ENCODE results near the gene AGAP1. TPM values are rescaled to one million over a fixed set of nuclear protein-coding genes. Genes with fewer than 3 reads are reported as not detected.

The AGAP1 gene
- total RNA-seq, 2 donors from 2014 or later = 16.1 to 40.1 TPM

DNA sequence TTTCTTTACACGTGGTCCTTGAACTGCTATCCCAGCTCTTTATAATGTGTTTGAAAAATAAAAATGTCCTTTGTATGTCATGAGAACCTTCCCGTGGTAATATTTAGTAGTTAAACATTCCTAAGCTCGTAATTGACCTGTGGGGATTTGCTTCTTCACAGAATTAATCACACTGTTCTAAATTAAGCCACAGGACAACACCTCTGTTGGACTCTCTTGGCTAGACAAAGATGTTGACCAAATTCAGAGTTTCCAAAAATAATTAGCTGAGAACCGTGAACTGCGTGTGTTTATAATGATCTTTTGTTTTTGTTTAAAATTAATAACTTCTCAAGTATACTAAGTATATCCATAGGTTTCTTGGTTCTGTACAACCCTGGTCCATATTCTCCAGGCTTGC, 528.3 kb downstream of the AGAP1 start:
- no peaks in the 10 kb centered on the region for H3K4me1 ChIP-seq (replicated peaks)
- H3K4me3 ChIP-seq = no peak overlapping the region
- TF ChIP-seq POLR2AphosphoS5 (IDR thresholded peaks at IDR 0.05) = no peak
- TF ChIP-seq POLR2A (IDR thresholded peaks at IDR 0.05) = no peak
- TF ChIP-seq, protein P1, sequence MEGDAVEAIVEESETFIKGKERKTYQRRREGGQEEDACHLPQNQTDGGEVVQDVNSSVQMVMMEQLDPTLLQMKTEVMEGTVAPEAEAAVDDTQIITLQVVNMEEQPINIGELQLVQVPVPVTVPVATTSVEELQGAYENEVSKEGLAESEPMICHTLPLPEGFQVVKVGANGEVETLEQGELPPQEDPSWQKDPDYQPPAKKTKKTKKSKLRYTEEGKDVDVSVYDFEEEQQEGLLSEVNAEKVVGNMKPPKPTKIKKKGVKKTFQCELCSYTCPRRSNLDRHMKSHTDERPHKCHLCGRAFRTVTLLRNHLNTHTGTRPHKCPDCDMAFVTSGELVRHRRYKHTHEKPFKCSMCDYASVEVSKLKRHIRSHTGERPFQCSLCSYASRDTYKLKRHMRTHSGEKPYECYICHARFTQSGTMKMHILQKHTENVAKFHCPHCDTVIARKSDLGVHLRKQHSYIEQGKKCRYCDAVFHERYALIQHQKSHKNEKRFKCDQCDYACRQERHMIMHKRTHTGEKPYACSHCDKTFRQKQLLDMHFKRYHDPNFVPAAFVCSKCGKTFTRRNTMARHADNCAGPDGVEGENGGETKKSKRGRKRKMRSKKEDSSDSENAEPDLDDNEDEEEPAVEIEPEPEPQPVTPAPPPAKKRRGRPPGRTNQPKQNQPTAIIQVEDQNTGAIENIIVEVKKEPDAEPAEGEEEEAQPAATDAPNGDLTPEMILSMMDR (IDR thresholded peaks at IDR 0.05) = no peak
- intact Hi-C loops (cut with DNase I) = no loop called here
- no peaks in the 10 kb centered on the region for H3K36me3 ChIP-seq
- WGBS = 74% methylated on average over 5 of the region's 5 CpGs
- no peak overlapping the region for H3K27ac ChIP-seq
- H3K27me3 ChIP-seq (replicated peaks; ENCODE audit: insufficient read depth) = no peaks in the 10 kb centered on the region
- H3K9me3 ChIP-seq = no peaks in the 10 kb centered on the region
- no peak for DNase-seq (ENCODE audit: low spot score)

DNA sequence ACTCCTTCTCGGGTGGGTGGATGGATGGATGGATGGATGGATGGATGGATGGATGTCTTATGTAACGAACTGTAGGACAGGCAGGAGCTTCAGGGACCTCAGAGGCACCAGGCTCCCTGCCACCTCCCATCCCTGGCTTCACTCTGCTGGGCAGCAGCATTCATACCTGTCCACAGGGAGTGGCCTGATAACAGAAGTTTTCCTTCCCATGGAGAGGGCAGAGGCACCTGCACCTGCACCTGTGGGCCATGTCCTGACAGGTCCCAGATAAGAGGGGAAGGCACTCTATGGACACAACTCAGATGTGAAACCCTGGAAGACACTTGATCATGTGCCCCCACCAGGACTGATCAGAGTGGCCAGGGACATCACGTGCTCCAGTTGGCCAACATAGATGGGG, 532.0 kb downstream of the AGAP1 start:
- Histone ChIP-seq H3K36me3 (no peaks in the 10 kb centered on the region), H3K4me1 (replicated peaks) (no peaks in the 10 kb centered on the region), H3K27ac (no peak overlapping the region), H3K9me3 (no peaks in the 10 kb centered on the region), H3K4me3 (no peak overlapping the region), H3K27me3 (replicated peaks; ENCODE audit: insufficient read depth) (no peaks in the 10 kb centered on the region)
- no peak for TF ChIP-seq POLR2AphosphoS5 (IDR thresholded peaks at IDR 0.05)
- no peak for TF ChIP-seq POLR2A (IDR thresholded peaks at IDR 0.05)
- TF ChIP-seq, protein P1 (IDR thresholded peaks at IDR 0.05) = no peak
- no peak for DNase-seq (ENCODE audit: low spot score)
- 94% methylated on average over 3 of the region's 3 CpGs for WGBS
- intact Hi-C loops (cut with DNase I) = no loop called here

DNA sequence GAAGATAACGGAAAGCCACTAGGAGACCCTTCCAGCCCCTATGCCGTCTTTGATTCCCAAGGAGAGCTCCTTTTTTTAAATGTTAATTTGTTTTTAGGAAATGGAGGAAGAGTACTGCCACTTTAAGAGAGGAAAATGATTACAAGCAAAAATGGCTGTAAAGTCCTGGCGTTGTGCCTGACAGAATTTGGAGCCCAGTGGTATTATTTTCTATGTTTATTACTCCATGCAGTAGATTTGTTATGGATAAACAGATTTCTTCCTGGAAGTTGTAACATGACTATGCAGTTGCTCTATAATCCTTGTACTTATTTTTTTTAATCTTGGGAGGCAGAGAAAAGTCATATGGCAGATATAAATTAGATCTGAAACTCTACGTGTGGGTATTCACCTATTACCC, 533.0 kb downstream of the AGAP1 start:
- Histone ChIP-seq H3K4me1 (replicated peaks) (no peaks in the 10 kb centered on the region), H3K36me3 (no peaks in the 10 kb centered on the region), H3K27me3 (replicated peaks; ENCODE audit: insufficient read depth) (no peaks in the 10 kb centered on the region), H3K9me3 (no peaks in the 10 kb centered on the region), H3K4me3 (no peak overlapping the region), H3K27ac (no peak overlapping the region)
- TF ChIP-seq, protein P1 (IDR thresholded peaks at IDR 0.05) = no peak
- TF ChIP-seq POLR2AphosphoS5 (IDR thresholded peaks at IDR 0.05) (no peak), POLR2A (IDR thresholded peaks at IDR 0.05) (no peak)
- WGBS = 72% methylated on average over 4 of the region's 4 CpGs
- no peak for DNase-seq (ENCODE audit: low spot score)
- intact Hi-C loops (cut with DNase I) = no loop called here

DNA sequence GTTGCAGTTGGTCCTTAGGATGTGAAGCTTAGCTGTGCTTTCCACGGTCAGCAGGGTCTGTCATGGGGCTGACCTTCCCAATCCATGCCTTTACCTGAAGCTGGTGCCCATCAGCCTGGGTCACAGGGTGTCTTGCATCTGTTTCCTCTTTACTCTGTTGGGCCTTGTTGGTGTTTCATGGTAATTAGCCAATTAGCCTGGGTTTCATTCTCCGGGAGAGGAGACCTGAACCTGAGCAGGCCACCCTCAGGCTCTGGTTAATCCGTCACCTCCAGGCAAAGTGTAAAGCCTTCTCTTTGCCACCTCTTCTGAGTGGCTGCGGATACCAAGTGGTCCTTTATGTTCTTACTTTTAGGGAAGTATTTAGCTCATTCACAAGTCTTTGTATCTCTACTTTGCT, 534.2 kb downstream of the AGAP1 start:
- no peaks in the 10 kb centered on the region for H3K4me1 ChIP-seq (replicated peaks)
- no peak overlapping the region for H3K27ac ChIP-seq
- no peak overlapping the region for H3K4me3 ChIP-seq
- no peaks in the 10 kb centered on the region for H3K36me3 ChIP-seq
- DNase-seq (ENCODE audit: low spot score) = no peak
- intact Hi-C loops (cut with DNase I) = no loop called here
- H3K27me3 ChIP-seq (replicated peaks; ENCODE audit: insufficient read depth) = no peaks in the 10 kb centered on the region
- TF ChIP-seq, protein P1 (IDR thresholded peaks at IDR 0.05) = no peak
- TF ChIP-seq POLR2AphosphoS5 (IDR thresholded peaks at IDR 0.05) = no peak
- TF ChIP-seq POLR2A (IDR thresholded peaks at IDR 0.05) = no peak
- 90% methylated on average over 4 of the region's 4 CpGs for WGBS
- no peaks in the 10 kb centered on the region for H3K9me3 ChIP-seq

DNA sequence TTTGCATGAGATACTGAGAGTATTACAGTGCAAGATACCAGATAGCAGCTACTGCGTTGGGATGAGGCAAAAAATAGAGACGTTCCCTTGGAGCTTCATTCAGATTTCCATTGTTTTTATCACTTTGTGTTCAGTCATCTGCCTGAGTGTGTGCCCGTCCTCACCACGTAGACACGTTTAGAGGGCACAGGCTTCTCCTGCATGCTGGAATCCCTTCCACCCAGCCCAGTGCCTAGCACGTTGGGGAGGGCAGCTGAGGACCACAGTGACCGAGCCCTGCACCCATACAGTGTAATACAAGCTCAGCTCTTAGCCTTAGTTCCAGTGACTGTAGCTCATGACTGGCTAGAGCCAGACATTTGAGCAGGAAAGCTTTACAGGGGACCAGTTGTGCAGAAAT, 539.6 kb downstream of the AGAP1 start:
- H3K27ac ChIP-seq = no peak overlapping the region
- no peaks in the 10 kb centered on the region for H3K9me3 ChIP-seq
- H3K4me3 ChIP-seq = no peak overlapping the region
- H3K4me1 ChIP-seq (replicated peaks) = no peaks in the 10 kb centered on the region
- intact Hi-C loops (cut with DNase I) = no loop called here
- WGBS = 88% methylated on average over 7 of the region's 7 CpGs
- no peaks in the 10 kb centered on the region for H3K36me3 ChIP-seq
- TF ChIP-seq, protein P1 (IDR thresholded peaks at IDR 0.05) = no peak
- TF ChIP-seq POLR2AphosphoS5 (IDR thresholded peaks at IDR 0.05) (no peak), POLR2A (IDR thresholded peaks at IDR 0.05) (no peak)
- DNase-seq (ENCODE audit: low spot score) = no peak
- no peaks in the 10 kb centered on the region for H3K27me3 ChIP-seq (replicated peaks; ENCODE audit: insufficient read depth)
